Colonic mucosa (tissue), 4 donors: ENCODE measurements around the gene XPR1. TPM values are rescaled to one million over a fixed set of nuclear protein-coding genes. Genes with fewer than 3 reads are reported as not detected.

Experiments
- DNase-seq: peaks from one replicate; pipeline ENCODE4 v3.0.0-alpha.2; 2020
- H3K27ac ChIP-seq: fragments of 200-600 bp; one replicate; pipeline ENCODE4 v1.8.0; 2021
- H3K27me3 ChIP-seq: fragments of 200-600 bp; one replicate; pipeline ENCODE4 v1.8.0; 2021
- H3K36me3 ChIP-seq: fragments of 200-600 bp; one replicate; pipeline ENCODE4 v1.8.0; 2021
- H3K4me1 ChIP-seq: fragments of 200-600 bp; one replicate; pipeline ENCODE4 v1.8.0; 2021; ENCODE audit warnings: mild to moderate bottlenecking
- H3K4me3 ChIP-seq: fragments of 200-600 bp; one replicate; pipeline ENCODE4 v1.8.0; 2021
- H3K9ac ChIP-seq, 2 donors: one replicate each; pipeline ENCODE4 v1.7.0; 2013; ENCODE audit warnings: control low read depth in 2 of 2, low read depth in 2 of 2, low read length in 2 of 2
- H3K9me3 ChIP-seq: fragments of 200-600 bp; one replicate; pipeline ENCODE4 v1.8.0; 2021
- CTCF ChIP-seq: fragments of 200-600 bp; IDR thresholded peaks from one replicate; pipeline ENCODE4 v1.8.0; 2022; ENCODE audit warnings: antibody characterized with exemption, mild to moderate bottlenecking
- intact Hi-C: fragments of 100-400 bp; cut with DNase I; formaldehyde crosslinking; loops from one replicate; pipeline ENCODE4 v1.14.1; 2022
- total RNA-seq, 2 donors: library from RNA; stranded (reverse); fragmentation: NEBNext Ultra II Directional in 1 of 2; extraction: Animal tissue kit (Norgen Biotek cat#: 25700) in 1 of 2; gene quantifications; one replicate each; pipeline ENCODE4 v1.2.1, GENCODE V29; 2021
- donor health status: healthy.
- donor health status: DM: no; HTN: no; CAD: no.
- donor health status: DM: no; HTN: no; CAD: no.

The XPR1 gene
- total RNA-seq, 2 donors from 2014 or later: 20.5 to 25.8 TPM

DNA sequence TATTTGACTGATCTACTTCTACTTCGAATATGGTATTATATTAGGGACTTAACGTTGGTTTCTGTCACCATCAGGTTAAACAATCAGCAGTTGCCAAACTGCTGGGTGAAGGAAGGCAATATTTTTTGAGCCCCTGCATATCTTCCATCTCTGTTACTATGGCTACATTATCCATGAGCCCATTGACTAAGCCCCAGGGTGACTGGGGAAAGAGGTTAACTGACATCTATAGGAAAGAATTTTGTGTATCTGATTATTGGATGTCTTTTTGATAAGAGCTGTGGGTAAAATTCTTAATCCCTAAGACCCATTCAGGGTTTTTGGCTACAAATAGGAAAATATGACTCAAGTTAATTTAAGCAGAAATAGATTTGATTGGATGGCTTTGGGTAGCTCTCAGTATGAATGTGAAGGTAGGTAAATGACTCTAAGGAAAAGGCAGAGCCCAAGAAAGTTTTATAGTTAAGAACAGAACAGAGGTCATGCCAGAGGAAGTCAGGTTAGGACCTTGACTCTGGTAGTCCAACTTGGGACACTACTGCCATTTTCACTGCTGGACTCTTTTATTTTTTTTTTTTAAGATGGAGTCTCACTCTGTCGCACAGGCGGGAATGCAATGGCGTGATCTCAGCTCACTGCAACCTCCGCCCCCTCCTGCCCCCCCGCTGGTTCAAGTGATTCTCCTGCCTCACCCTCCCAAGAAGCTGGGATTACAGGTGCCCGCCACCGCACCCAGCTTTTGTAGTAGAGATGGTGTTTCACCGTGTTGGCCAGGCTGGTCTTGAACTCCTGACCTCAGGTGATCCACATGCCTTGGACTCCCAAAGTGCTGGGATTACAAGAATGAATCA, 8.9 kb upstream of the XPR1 start:
- Histone ChIP-seq H3K9me3 (no peaks in the 10 kb centered on the region), H3K27ac (no peak overlapping the region), H3K9ac (no peak overlapping the region), H3K27me3 (no peaks in the 10 kb centered on the region), H3K36me3 (no peaks in the 10 kb centered on the region), H3K4me1 (no peaks in the 10 kb centered on the region), H3K4me3 (no peak overlapping the region)
- intact Hi-C loops: loop anchor here (10.0 kb wide), 1 partner anchor 88 kb away; no protein-coding TSS in a partner anchor
- no peak for TF ChIP-seq CTCF
- no peak for DNase-seq

DNA sequence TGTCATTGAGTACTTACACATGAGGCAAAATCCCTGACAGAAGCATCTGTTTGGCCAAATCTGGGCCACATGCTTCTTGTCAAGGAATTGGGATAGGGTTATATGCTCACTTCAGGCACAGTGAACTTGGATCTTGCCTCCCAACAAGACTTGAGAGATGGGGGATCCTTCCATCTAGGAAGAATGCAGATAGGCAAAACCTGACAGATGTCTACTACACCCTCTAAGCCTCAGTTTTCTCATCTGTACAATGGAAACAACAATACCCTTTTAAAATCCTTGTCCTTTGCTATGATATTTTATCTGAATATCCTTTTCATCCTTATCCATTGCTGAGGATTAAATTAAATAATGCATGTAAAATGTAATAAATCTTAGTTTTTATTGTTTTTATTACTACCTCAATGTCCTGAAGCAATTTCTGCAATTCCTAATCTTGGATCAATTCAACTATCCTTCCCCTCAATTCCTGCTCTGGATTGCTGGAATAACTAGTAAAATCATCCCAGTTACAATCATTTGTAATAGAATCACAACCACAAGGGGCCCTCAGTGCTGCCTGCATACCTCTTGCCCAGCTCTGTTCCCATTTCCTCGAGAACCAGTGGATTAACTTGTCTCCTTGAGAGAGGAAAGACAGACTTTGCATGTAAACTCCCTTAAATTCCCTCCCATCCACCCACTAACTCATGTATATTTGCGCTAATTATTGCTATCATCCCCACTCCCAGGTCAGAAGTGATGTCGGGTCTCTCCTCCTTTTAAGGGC, 8.1 kb upstream of the XPR1 start:
- DNase-seq: no peak

GRCh38 chr1:180626711-180627110, 5.1 kb upstream of the XPR1 start:
- Histone ChIP-seq H3K36me3 (no peaks in the 10 kb centered on the region), H3K4me3 (no peak overlapping the region), H3K27ac (no peak overlapping the region), H3K9me3 (no peaks in the 10 kb centered on the region), H3K27me3 (no peaks in the 10 kb centered on the region), H3K4me1 (no peaks in the 10 kb centered on the region), H3K9ac (no peak overlapping the region)
- TF ChIP-seq CTCF: no peak
- DNase-seq: no peak
- intact Hi-C loops: loop anchor here (10.0 kb wide), 1 partner anchor 92 kb away; no protein-coding TSS in a partner anchor

More for the DNA sequence above, 8.1 kb upstream of the XPR1 start:
- H3K9me3 ChIP-seq: no peaks in the 10 kb centered on the region
- no peak overlapping the region for H3K27ac ChIP-seq
- H3K4me3 ChIP-seq: no peak overlapping the region
- H3K9ac ChIP-seq: no peak overlapping the region
- no peaks in the 10 kb centered on the region for H3K4me1 ChIP-seq
- H3K36me3 ChIP-seq: no peaks in the 10 kb centered on the region
- intact Hi-C loops: loop anchor here (10.0 kb wide), 1 partner anchor 89 kb away; no protein-coding TSS in a partner anchor
- TF ChIP-seq CTCF: no peak
- H3K27me3 ChIP-seq: no peaks in the 10 kb centered on the region

- TF ChIP-seq CTCF: no peak
- no peak overlapping the region for H3K4me3 ChIP-seq
- no peaks in the 10 kb centered on the region for H3K9me3 ChIP-seq
- H3K27ac ChIP-seq: no peak overlapping the region
- no peak for DNase-seq
- no peaks in the 10 kb centered on the region for H3K4me1 ChIP-seq
- intact Hi-C loops: loop anchor here (10.0 kb wide), 1 partner anchor 93 kb away; no protein-coding TSS in a partner anchor
- no peak overlapping the region for H3K9ac ChIP-seq
- H3K27me3 ChIP-seq: no peaks in the 10 kb centered on the region
- no peaks in the 10 kb centered on the region for H3K36me3 ChIP-seq
Measured at GRCh38 chr1:180627411-180627810, 4.4 kb upstream of the XPR1 start.

- H3K27ac ChIP-seq: no peak overlapping the region
- H3K4me3 ChIP-seq: no peak overlapping the region
- no peaks in the 10 kb centered on the region for H3K36me3 ChIP-seq
- intact Hi-C loops: loop anchor here (10.0 kb wide), 1 partner anchor 94 kb away; no protein-coding TSS in a partner anchor
- no peak overlapping the region for H3K9ac ChIP-seq
- no peak for TF ChIP-seq CTCF
- H3K4me1 ChIP-seq: peaks cover 6% of the 10 kb centered on the region
- DNase-seq: no peak
- no peaks in the 10 kb centered on the region for H3K27me3 ChIP-seq
- no peaks in the 10 kb centered on the region for H3K9me3 ChIP-seq
Measured at GRCh38 chr1:180628646-180629045, 3.2 kb upstream of the XPR1 start.
